ENCODE data around the gene TUBA3D.
"Not testable (repeated sequence)": the region's sequence is repeated elsewhere in the genome, so short reads cannot be mapped to it uniquely, and the experiment has no call there.

Gene TUBA3D

GRCh38 chr2:131484906-131485460, 9.1 kb downstream of the TUBA3D start:
- DNase-seq = not testable (repeated sequence)

- not testable (repeated sequence) for DNase-seq
Measured at GRCh38 chr2:131486201-131486902, 10.4 kb downstream of the TUBA3D start.

- DNase-seq = no peak
Measured at GRCh38 chr2:131488306-131489205, 12.6 kb downstream of the TUBA3D start.

GRCh38 chr2:131490616-131491468, 14.9 kb downstream of the TUBA3D start:
- DNase-seq = peak; percentile 32 to 37

- DNase-seq = not testable (repeated sequence)
Measured at GRCh38 chr2:131491469-131491836, 15.5 kb downstream of the TUBA3D start.

GRCh38 chr2:131492015-131492417, 16.1 kb downstream of the TUBA3D start, which contains the start of gene MZT2A:
TSS of gene MZT2A (minus strand) at chr2:131492397. CDS start at chr2:131492376, 21 bp downstream.
- DNase-seq = not testable (repeated sequence)

GRCh38 chr2:131492418-131493198, 16.7 kb downstream of the TUBA3D start:
- peak; percentile 94 to 96 for DNase-seq

- no peak for DNase-seq
Measured at GRCh38 chr2:131493199-131493968, 17.5 kb downstream of the TUBA3D start.

- DNase-seq = not testable (repeated sequence)
Measured at GRCh38 chr2:131495506-131495905, 19.6 kb downstream of the TUBA3D start.

- DNase-seq = not testable (repeated sequence)
Measured at GRCh38 chr2:131498321-131498973, 22.5 kb downstream of the TUBA3D start.

- not testable (repeated sequence) for DNase-seq
Measured at GRCh38 chr2:131503587-131503986, 27.7 kb downstream of the TUBA3D start.

GRCh38 chr2:131504082-131504750, 28.3 kb downstream of the TUBA3D start:
- not testable (repeated sequence) for DNase-seq

GRCh38 chr2:131509615-131510014, 33.7 kb downstream of the TUBA3D start:
- DNase-seq = no peak

GRCh38 chr2:131511291-131511968, 35.5 kb downstream of the TUBA3D start:
- DNase-seq = not testable (repeated sequence)

- DNase-seq = not testable (repeated sequence)
Measured at GRCh38 chr2:131511969-131512870, 36.3 kb downstream of the TUBA3D start.

- DNase-seq = not testable (repeated sequence)
Measured at GRCh38 chr2:131514408-131515166, 38.7 kb downstream of the TUBA3D start.

- not testable (repeated sequence) for DNase-seq
Measured at GRCh38 chr2:131515235-131515634, 39.3 kb downstream of the TUBA3D start.
